Measurements from ENCODE around the gene CD84.

CD84 gene

GRCh38 chr1:160614410-160614809, 35.1 kb upstream of the CD84 start:
- Histone ChIP-seq H3K36me3 (ENCODE audit: control insufficient read depth in 1 of 2, insufficient read depth in 2 of 2, low read length in 2 of 2) (no peaks in the 10 kb centered on the region), H3K79me1 (ENCODE audit: low read length) (no peaks in the 10 kb centered on the region), H3K4ac (ENCODE audit: low read depth, low read length) (no peak overlapping the region), H4K12ac (ENCODE audit: low read depth, low read length) (no peak overlapping the region), H3K4me1 (ENCODE audit: control insufficient read depth in 1 of 2, insufficient read depth in 2 of 2, low read length in 2 of 2) (no peaks in the 10 kb centered on the region), H3K79me2 (ENCODE audit: control insufficient read depth, insufficient read depth, low read length, poor library complexity) (no peaks in the 10 kb centered on the region), H2BK12ac (ENCODE audit: low read length) (no peak overlapping the region), H3K23ac (ENCODE audit: low read length) (no peak overlapping the region), H2AK5ac (ENCODE audit: low read length) (no peak overlapping the region), H4K8ac (ENCODE audit: low read depth, low read length) (no peak overlapping the region), H3K14ac (ENCODE audit: low read length) (no peak overlapping the region), H3K9me3 (ENCODE audit: insufficient read depth, low read depth, low read length) (no peaks in the 10 kb centered on the region), H2BK120ac (ENCODE audit: insufficient read depth, low read length, poor library complexity) (no peak overlapping the region), H3K4me3 (ENCODE audit: low read depth, low read length) (no peak overlapping the region), H2AFZ (ENCODE audit: insufficient read depth, low read length, poor library complexity) (no peak overlapping the region), H3K9ac (ENCODE audit: low read length) (no peak overlapping the region), H4K91ac (ENCODE audit: low read depth, low read length) (no peak overlapping the region), H3K27me3 (ENCODE audit: insufficient read depth, low read length) (no peaks in the 10 kb centered on the region), H3K27ac (ENCODE audit: low read depth, low read length) (no peak overlapping the region), H2BK5ac (ENCODE audit: low read depth, low read length, poor library complexity) (no peak overlapping the region), H3K4me2 (ENCODE audit: low read length) (no peak overlapping the region), H3K18ac (ENCODE audit: low read length) (no peak overlapping the region)
- peak in 1 of 2 donors; percentile 61 for DNase-seq
- no CpG with 5 or more reads among the region's 5 CpGs for WGBS (ENCODE audit: extremely low coverage, insufficient coverage, insufficient read length)

GRCh38 chr1:160612613-160613218, 33.4 kb upstream of the CD84 start:
- Histone ChIP-seq H3K27ac (ENCODE audit: low read depth, low read length) (no peak overlapping the region), H2AFZ (ENCODE audit: insufficient read depth, low read length, poor library complexity) (no peak overlapping the region), H3K23ac (ENCODE audit: low read length) (no peak overlapping the region), H2BK5ac (ENCODE audit: low read depth, low read length, poor library complexity) (no peak overlapping the region), H3K36me3 (ENCODE audit: control insufficient read depth in 1 of 2, insufficient read depth in 2 of 2, low read length in 2 of 2) (no peaks in the 10 kb centered on the region), H4K12ac (ENCODE audit: low read depth, low read length) (no peak overlapping the region), H3K18ac (ENCODE audit: low read length) (no peak overlapping the region), H3K9me3 (ENCODE audit: insufficient read depth, low read depth, low read length) (no peaks in the 10 kb centered on the region), H4K91ac (ENCODE audit: low read depth, low read length) (no peak overlapping the region), H3K4ac (ENCODE audit: low read depth, low read length) (no peak overlapping the region), H3K14ac (ENCODE audit: low read length) (no peak overlapping the region), H3K79me1 (ENCODE audit: low read length) (no peaks in the 10 kb centered on the region), H2BK120ac (ENCODE audit: insufficient read depth, low read length, poor library complexity) (no peak overlapping the region), H3K4me3 (ENCODE audit: low read depth, low read length) (no peak overlapping the region), H3K4me1 (ENCODE audit: control insufficient read depth in 1 of 2, insufficient read depth in 2 of 2, low read length in 2 of 2) (no peaks in the 10 kb centered on the region), H4K8ac (ENCODE audit: low read depth, low read length) (no peak overlapping the region), H3K27me3 (ENCODE audit: insufficient read depth, low read length) (no peaks in the 10 kb centered on the region), H3K9ac (ENCODE audit: low read length) (no peak overlapping the region), H2BK12ac (ENCODE audit: low read length) (no peak overlapping the region), H2AK5ac (ENCODE audit: low read length) (no peak overlapping the region), H3K4me2 (ENCODE audit: low read length) (no peak overlapping the region), H3K79me2 (ENCODE audit: control insufficient read depth, insufficient read depth, low read length, poor library complexity) (no peaks in the 10 kb centered on the region)
- no CpG with 5 or more reads among the region's 6 CpGs for WGBS (ENCODE audit: extremely low coverage, insufficient coverage, insufficient read length)
- DNase-seq: no peak

- Histone ChIP-seq H3K79me2 (ENCODE audit: control insufficient read depth, insufficient read depth, low read length, poor library complexity) (no peaks in the 10 kb centered on the region), H2BK120ac (ENCODE audit: insufficient read depth, low read length, poor library complexity) (no peak overlapping the region)
Observed at GRCh38 chr1:160610569-160611242, 31.4 kb upstream of the CD84 start.

GRCh38 chr1:160608941-160609340, 29.6 kb upstream of the CD84 start:
- H3K9ac ChIP-seq (ENCODE audit: low read length): no peak overlapping the region
- H3K27me3 ChIP-seq (ENCODE audit: insufficient read depth, low read length): no peaks in the 10 kb centered on the region
- no peak overlapping the region for H2AFZ ChIP-seq (ENCODE audit: insufficient read depth, low read length, poor library complexity)
- no peaks in the 10 kb centered on the region for H3K36me3 ChIP-seq (ENCODE audit: control insufficient read depth in 1 of 2, insufficient read depth in 2 of 2, low read length in 2 of 2)
- no peaks in the 10 kb centered on the region for H3K79me1 ChIP-seq (ENCODE audit: low read length)
- no peak overlapping the region for H2BK5ac ChIP-seq (ENCODE audit: low read depth, low read length, poor library complexity)
- H3K4me1 ChIP-seq (ENCODE audit: control insufficient read depth in 1 of 2, insufficient read depth in 2 of 2, low read length in 2 of 2): no peaks in the 10 kb centered on the region
- no peak overlapping the region for H3K23ac ChIP-seq (ENCODE audit: low read length)
- no peak overlapping the region for H4K8ac ChIP-seq (ENCODE audit: low read depth, low read length)
- no peak overlapping the region for H4K12ac ChIP-seq (ENCODE audit: low read depth, low read length)
- no peaks in the 10 kb centered on the region for H3K9me3 ChIP-seq (ENCODE audit: insufficient read depth, low read depth, low read length)
- no peak overlapping the region for H3K4me3 ChIP-seq (ENCODE audit: low read depth, low read length)
- no peak overlapping the region for H3K14ac ChIP-seq (ENCODE audit: low read length)
- H3K18ac ChIP-seq (ENCODE audit: low read length): no peak overlapping the region
- H2BK12ac ChIP-seq (ENCODE audit: low read length): no peak overlapping the region
- H3K27ac ChIP-seq (ENCODE audit: low read depth, low read length): no peak overlapping the region
- no peak overlapping the region for H3K4ac ChIP-seq (ENCODE audit: low read depth, low read length)
- no peak overlapping the region for H3K4me2 ChIP-seq (ENCODE audit: low read length)
- no peak overlapping the region for H2AK5ac ChIP-seq (ENCODE audit: low read length)
- DNase-seq: no peak
- no peak overlapping the region for H2BK120ac ChIP-seq (ENCODE audit: insufficient read depth, low read length, poor library complexity)
- H3K79me2 ChIP-seq (ENCODE audit: control insufficient read depth, insufficient read depth, low read length, poor library complexity): no peaks in the 10 kb centered on the region
- H4K91ac ChIP-seq (ENCODE audit: low read depth, low read length): no peak overlapping the region

More at GRCh38 chr1:160610569-160611242, 31.4 kb upstream of the CD84 start:
- no peaks in the 10 kb centered on the region for H3K79me1 ChIP-seq (ENCODE audit: low read length)
- no peaks in the 10 kb centered on the region for H3K4me1 ChIP-seq (ENCODE audit: control insufficient read depth in 1 of 2, insufficient read depth in 2 of 2, low read length in 2 of 2)
- no peak overlapping the region for H4K12ac ChIP-seq (ENCODE audit: low read depth, low read length)
- no peak for DNase-seq
- no peaks in the 10 kb centered on the region for H3K27me3 ChIP-seq (ENCODE audit: insufficient read depth, low read length)
- H3K14ac ChIP-seq (ENCODE audit: low read length): no peak overlapping the region
- no peak overlapping the region for H3K18ac ChIP-seq (ENCODE audit: low read length)
- H3K4me3 ChIP-seq (ENCODE audit: low read depth, low read length): no peak overlapping the region
- H2AFZ ChIP-seq (ENCODE audit: insufficient read depth, low read length, poor library complexity): no peak overlapping the region
- H3K23ac ChIP-seq (ENCODE audit: low read length): no peak overlapping the region
- no CpG with 5 or more reads among the region's 1 CpG for WGBS (ENCODE audit: extremely low coverage, insufficient coverage, insufficient read length)
- no peak overlapping the region for H4K8ac ChIP-seq (ENCODE audit: low read depth, low read length)
- no peak overlapping the region for H2BK5ac ChIP-seq (ENCODE audit: low read depth, low read length, poor library complexity)
- H2AK5ac ChIP-seq (ENCODE audit: low read length): no peak overlapping the region
- H3K27ac ChIP-seq (ENCODE audit: low read depth, low read length): no peak overlapping the region
- H4K91ac ChIP-seq (ENCODE audit: low read depth, low read length): no peak overlapping the region
- no peak overlapping the region for H3K4ac ChIP-seq (ENCODE audit: low read depth, low read length)
- H2BK12ac ChIP-seq (ENCODE audit: low read length): no peak overlapping the region
- H3K9me3 ChIP-seq (ENCODE audit: insufficient read depth, low read depth, low read length): no peaks in the 10 kb centered on the region
- no peaks in the 10 kb centered on the region for H3K36me3 ChIP-seq (ENCODE audit: control insufficient read depth in 1 of 2, insufficient read depth in 2 of 2, low read length in 2 of 2)
- no peak overlapping the region for H3K4me2 ChIP-seq (ENCODE audit: low read length)
- no peak overlapping the region for H3K9ac ChIP-seq (ENCODE audit: low read length)

All from trophoblast cell (in vitro differentiated cells and primary cell).